GM19043 (cell line): ENCODE data around the gene TUB.

Experiments
- ATAC-seq: cut with Tn5 transposase; IDR thresholded peaks from one replicate; pipeline ENCODE4 v1.9.1; 2021; ENCODE audit warnings: low read depth; ENCODE audit not compliant: unreplicated experiment

The TUB gene

GRCh38 chr11:8103909-8104308 lies 22.9 kb downstream of the TUB start:
- ATAC-seq: no peak

DNA sequence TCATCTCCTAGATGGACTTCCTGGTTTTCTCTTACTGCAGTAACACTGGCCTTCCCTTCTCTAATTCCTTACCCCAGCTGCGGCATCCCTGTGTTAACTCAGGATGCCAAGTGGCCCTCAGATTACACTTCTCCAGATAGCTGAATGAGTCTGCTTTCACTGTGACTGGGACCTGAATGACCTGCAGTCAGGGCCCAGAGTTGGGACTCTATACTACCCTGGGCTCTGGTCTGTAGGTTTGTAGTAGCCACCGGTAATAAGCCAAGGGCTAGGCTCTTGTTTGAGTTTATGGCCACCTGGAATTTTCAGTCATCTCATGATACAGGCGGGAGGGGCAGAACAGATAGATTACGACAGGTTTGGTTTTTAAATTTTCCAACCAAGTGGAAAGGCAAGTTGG lies 24.1 kb downstream of the TUB start:
- no peak for ATAC-seq

- no peak for ATAC-seq
These were observed 24.7 kb downstream of the TUB start for GRCh38 chr11:8105666-8106065.

GRCh38 chr11:8106679-8107078 lies 25.7 kb downstream of the TUB start:
- ATAC-seq: no peak

GRCh38 chr11:8107642-8108041 lies 26.6 kb downstream of the TUB start:
- ATAC-seq: no peak

DNA sequence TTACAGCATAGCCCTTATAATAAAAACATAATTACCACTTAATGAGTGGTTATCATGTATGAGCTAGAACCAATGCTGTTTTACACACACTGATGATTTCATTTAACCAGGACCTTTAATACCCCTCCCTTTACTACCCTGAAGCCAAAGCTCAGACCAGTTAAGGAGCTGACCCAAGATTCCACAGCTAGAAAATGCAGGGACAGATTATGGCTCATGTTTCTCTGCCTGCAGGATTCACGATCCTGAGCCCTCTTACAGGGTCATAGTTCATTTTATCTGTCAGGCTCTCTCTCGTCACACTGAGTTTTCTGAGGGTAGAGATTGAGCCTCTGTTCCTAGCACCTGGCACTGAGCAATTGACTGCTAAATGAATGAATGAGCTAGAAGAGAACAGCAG lies 27.4 kb downstream of the TUB start:
- ATAC-seq: no peak

- ATAC-seq: no peak
These were observed 28.7 kb downstream of the TUB start for GRCh38 chr11:8109675-8110074.

GRCh38 chr11:8110396-8110795 lies 29.4 kb downstream of the TUB start:
- no peak for ATAC-seq

- no peak for ATAC-seq
These were observed 30.6 kb downstream of the TUB start for GRCh38 chr11:8111636-8112035.

- ATAC-seq: no peak
These were observed 41.3 kb downstream of the TUB start for GRCh38 chr11:8122173-8122764.

- no peak for ATAC-seq
These were observed 45.8 kb downstream of the TUB start for GRCh38 chr11:8126649-8127289.

GRCh38 chr11:8127447-8127846 lies 46.4 kb downstream of the TUB start:
- no peak for ATAC-seq

GRCh38 chr11:8138526-8138925 lies 57.5 kb downstream of the TUB start:
- no peak for ATAC-seq

GRCh38 chr11:8149726-8150125 lies 68.7 kb downstream of the TUB start:
- ATAC-seq: no peak
